DOHH2 (cell line): Measurements from ENCODE around the gene UCN3.

Source experiments
- H3F3A ChIP-seq: fragments of 200-600 bp; sonication (generic), shearing (Covaris generic); 2 replicates; pipeline ENCODE4 v1.6.0; 2016; ENCODE audit warnings: antibody characterized with exemption, mild to moderate bottlenecking; ENCODE audit not compliant: control insufficient read depth, insufficient read depth
- H3K27ac ChIP-seq: fragments of 200-600 bp; sonication (generic); 2 replicates; pipeline ENCODE4 v1.5.1; 2014; ENCODE audit warnings: low read depth, mild to moderate bottlenecking, low read length, moderate library complexity
- H3K27me3 ChIP-seq: fragments of 200-600 bp; sonication (generic); 2 replicates; pipeline ENCODE4 v1.6.1; 2014; ENCODE audit warnings: mild to moderate bottlenecking, low read length, mixed read lengths; ENCODE audit not compliant: control insufficient read depth
- H3K36me3 ChIP-seq: fragments of 200-600 bp; sonication (generic); 2 replicates; pipeline ENCODE4 v1.6.1; 2014; ENCODE audit warnings: mild to moderate bottlenecking, low read length, moderate library complexity, mixed read lengths; ENCODE audit not compliant: control insufficient read depth
- H3K4me1 ChIP-seq: fragments of 200-600 bp; sonication (generic); 2 replicates; pipeline ENCODE4 v1.6.1; 2014; ENCODE audit warnings: mild to moderate bottlenecking, low read length, mixed read lengths; ENCODE audit not compliant: control insufficient read depth
- H3K4me2 ChIP-seq: fragments of 200-600 bp; sonication (generic); 2 replicates; pipeline ENCODE4 v1.6.0; 2014; ENCODE audit warnings: mild to moderate bottlenecking, low read length, moderate library complexity
- H3K4me3 ChIP-seq: fragments of 200-600 bp; sonication (generic); 2 replicates; pipeline ENCODE4 v1.5.1; 2014; ENCODE audit warnings: mild to moderate bottlenecking, low read length, mixed read lengths
- H3K79me2 ChIP-seq: fragments of 200-600 bp; sonication (generic); 2 replicates; pipeline ENCODE4 v1.6.1; 2014; ENCODE audit warnings: mild to moderate bottlenecking, low read length, mixed read lengths; ENCODE audit not compliant: control insufficient read depth
- H3K9me2 ChIP-seq: fragments of 200-600 bp; sonication (generic); replicated peaks from 2 replicates; pipeline ENCODE4 v1.6.1; 2014; ENCODE audit warnings: mild to moderate bottlenecking, low read length, mixed read lengths; ENCODE audit not compliant: control insufficient read depth
- H3K9me3 ChIP-seq: fragments of 200-600 bp; sonication (generic); 2 replicates; pipeline ENCODE4 v1.6.1; 2014; ENCODE audit warnings: antibody characterized with exemption, low read length, mixed read lengths; ENCODE audit not compliant: control insufficient read depth, insufficient read depth
- H4K20me1 ChIP-seq: fragments of 200-600 bp; sonication (generic); 2 replicates; pipeline ENCODE4 v1.6.0; 2014; ENCODE audit warnings: low read depth, mild to moderate bottlenecking, antibody characterized with exemption, low read length, moderate library complexity; ENCODE audit not compliant: control insufficient read depth, insufficient read depth
- EZH2phosphoT487 ChIP-seq: fragments of 200-600 bp; sonication (generic); IDR thresholded peaks from 2 replicates; pipeline ENCODE4 v1.6.1; 2017; ENCODE audit warnings: borderline replicate concordance, mild to moderate bottlenecking, antibody characterized with exemption, low read length, moderate library complexity, mixed read lengths
- TF ChIP-seq, protein P1 (sequence below): fragments of 200-600 bp; sonication (generic); IDR thresholded peaks from one replicate; pipeline ENCODE4 v1.5.1; 2014; ENCODE audit warnings: antibody characterized with exemption, mild to moderate bottlenecking, low read depth, low read length; ENCODE audit not compliant: poor library complexity, severe bottlenecking

The UCN3 gene

DNA sequence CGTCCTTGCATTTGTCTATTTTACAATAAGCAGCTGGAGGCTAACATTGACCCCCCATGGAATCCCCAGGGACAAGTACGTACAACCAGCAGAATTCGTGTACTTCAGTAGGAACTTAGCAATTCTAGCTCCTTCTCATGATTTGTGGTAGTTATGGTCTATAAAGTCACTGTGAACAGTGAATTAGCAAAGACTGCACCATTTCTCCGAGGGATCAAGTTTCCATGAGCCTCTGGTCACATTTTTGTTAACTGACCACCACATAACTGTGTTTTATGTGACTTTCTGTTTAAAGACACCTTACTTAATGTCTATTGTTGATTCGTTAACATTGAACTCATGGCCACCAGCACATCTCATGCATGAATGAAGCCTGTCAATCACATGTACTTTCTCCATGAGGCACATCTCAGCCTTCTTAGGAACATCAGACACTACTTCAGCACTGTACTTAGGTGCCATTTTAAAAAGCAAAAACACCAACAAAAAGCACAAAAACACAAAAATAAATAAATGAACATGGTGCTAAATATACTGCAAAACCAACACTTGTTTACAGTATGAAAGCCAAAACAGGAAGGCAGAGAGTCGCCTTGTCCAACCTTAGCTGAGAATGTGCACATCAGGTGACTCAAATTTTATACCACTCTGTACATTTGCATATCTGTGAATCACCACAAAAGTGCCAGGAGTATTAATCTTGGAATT lies 9.0 kb upstream of the UCN3 start:
- no peaks in the 10 kb centered on the region for H3K27me3 ChIP-seq
- no peaks in the 10 kb centered on the region for H3F3A ChIP-seq
- H3K4me1 ChIP-seq, result no peaks in the 10 kb centered on the region
- H3K36me3 ChIP-seq, result no peaks in the 10 kb centered on the region
- H3K4me2 ChIP-seq, result no peak overlapping the region
- no peaks in the 10 kb centered on the region for H3K9me3 ChIP-seq
- no peak overlapping the region for H3K27ac ChIP-seq
- H4K20me1 ChIP-seq, result no peaks in the 10 kb centered on the region
- no peak overlapping the region for H3K4me3 ChIP-seq
- no peaks in the 10 kb centered on the region for H3K79me2 ChIP-seq
- TF ChIP-seq, protein P1, sequence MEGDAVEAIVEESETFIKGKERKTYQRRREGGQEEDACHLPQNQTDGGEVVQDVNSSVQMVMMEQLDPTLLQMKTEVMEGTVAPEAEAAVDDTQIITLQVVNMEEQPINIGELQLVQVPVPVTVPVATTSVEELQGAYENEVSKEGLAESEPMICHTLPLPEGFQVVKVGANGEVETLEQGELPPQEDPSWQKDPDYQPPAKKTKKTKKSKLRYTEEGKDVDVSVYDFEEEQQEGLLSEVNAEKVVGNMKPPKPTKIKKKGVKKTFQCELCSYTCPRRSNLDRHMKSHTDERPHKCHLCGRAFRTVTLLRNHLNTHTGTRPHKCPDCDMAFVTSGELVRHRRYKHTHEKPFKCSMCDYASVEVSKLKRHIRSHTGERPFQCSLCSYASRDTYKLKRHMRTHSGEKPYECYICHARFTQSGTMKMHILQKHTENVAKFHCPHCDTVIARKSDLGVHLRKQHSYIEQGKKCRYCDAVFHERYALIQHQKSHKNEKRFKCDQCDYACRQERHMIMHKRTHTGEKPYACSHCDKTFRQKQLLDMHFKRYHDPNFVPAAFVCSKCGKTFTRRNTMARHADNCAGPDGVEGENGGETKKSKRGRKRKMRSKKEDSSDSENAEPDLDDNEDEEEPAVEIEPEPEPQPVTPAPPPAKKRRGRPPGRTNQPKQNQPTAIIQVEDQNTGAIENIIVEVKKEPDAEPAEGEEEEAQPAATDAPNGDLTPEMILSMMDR, result no peak
- no peak for TF ChIP-seq EZH2phosphoT487
- H3K9me2 ChIP-seq, result no peaks in the 10 kb centered on the region

DNA sequence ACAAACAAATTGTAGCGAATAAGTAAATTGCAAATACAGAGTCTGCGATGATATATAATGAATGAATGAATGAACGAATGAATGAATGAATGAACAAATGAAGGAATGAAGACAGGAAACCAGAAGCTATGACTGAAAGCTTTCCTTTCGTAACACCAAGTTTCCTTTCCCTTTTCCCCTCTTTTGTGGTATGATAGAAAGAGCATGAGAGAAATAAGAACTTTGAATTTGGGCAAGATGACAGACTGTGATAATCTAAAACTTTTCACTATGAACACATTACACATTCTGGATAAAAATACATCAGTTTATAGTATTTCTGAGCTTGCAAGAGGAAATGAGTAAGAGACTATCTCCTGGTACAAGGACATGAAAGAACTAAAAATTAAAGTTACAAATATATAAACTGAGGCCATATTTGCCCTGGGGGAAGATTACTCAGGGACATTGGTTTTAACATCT lies 8.4 kb upstream of the UCN3 start:
- TF ChIP-seq, protein P1, result no peak
- TF ChIP-seq EZH2phosphoT487, result no peak
- H3K27me3 ChIP-seq, result no peaks in the 10 kb centered on the region

GRCh38 chr10:5360318-5360915 lies 4.3 kb upstream of the UCN3 start:
- Histone ChIP-seq H3K79me2 (no peaks in the 10 kb centered on the region), H3F3A (no peaks in the 10 kb centered on the region), H3K4me1 (no peaks in the 10 kb centered on the region), H3K9me3 (no peaks in the 10 kb centered on the region), H4K20me1 (no peaks in the 10 kb centered on the region), H3K9me2 (no peaks in the 10 kb centered on the region), H3K4me2 (no peak overlapping the region), H3K27me3 (no peaks in the 10 kb centered on the region), H3K4me3 (no peak overlapping the region), H3K27ac (no peak overlapping the region), H3K36me3 (no peaks in the 10 kb centered on the region)
- TF ChIP-seq EZH2phosphoT487, result no peak
- TF ChIP-seq, protein P1, result no peak

More for the DNA sequence above, 8.4 kb upstream of the UCN3 start:
- no peaks in the 10 kb centered on the region for H3K36me3 ChIP-seq
- H4K20me1 ChIP-seq, result no peaks in the 10 kb centered on the region
- H3K4me3 ChIP-seq, result no peak overlapping the region
- H3F3A ChIP-seq, result no peaks in the 10 kb centered on the region
- H3K79me2 ChIP-seq, result no peaks in the 10 kb centered on the region
- H3K27ac ChIP-seq, result no peak overlapping the region
- H3K9me2 ChIP-seq, result no peaks in the 10 kb centered on the region
- no peak overlapping the region for H3K4me2 ChIP-seq
- H3K9me3 ChIP-seq, result no peaks in the 10 kb centered on the region
- no peaks in the 10 kb centered on the region for H3K4me1 ChIP-seq
